ENCODE results near the gene KLHL11. TPM values are rescaled to one million over a fixed set of nuclear protein-coding genes. Genes with fewer than 3 reads are reported as not detected.

KLHL11 gene
- total and polyA plus RNA-seq, 2 donors (not counting 1 experiment from before 2014, with no cell fraction given), result 8.7 to 24.4 TPM

DNA sequence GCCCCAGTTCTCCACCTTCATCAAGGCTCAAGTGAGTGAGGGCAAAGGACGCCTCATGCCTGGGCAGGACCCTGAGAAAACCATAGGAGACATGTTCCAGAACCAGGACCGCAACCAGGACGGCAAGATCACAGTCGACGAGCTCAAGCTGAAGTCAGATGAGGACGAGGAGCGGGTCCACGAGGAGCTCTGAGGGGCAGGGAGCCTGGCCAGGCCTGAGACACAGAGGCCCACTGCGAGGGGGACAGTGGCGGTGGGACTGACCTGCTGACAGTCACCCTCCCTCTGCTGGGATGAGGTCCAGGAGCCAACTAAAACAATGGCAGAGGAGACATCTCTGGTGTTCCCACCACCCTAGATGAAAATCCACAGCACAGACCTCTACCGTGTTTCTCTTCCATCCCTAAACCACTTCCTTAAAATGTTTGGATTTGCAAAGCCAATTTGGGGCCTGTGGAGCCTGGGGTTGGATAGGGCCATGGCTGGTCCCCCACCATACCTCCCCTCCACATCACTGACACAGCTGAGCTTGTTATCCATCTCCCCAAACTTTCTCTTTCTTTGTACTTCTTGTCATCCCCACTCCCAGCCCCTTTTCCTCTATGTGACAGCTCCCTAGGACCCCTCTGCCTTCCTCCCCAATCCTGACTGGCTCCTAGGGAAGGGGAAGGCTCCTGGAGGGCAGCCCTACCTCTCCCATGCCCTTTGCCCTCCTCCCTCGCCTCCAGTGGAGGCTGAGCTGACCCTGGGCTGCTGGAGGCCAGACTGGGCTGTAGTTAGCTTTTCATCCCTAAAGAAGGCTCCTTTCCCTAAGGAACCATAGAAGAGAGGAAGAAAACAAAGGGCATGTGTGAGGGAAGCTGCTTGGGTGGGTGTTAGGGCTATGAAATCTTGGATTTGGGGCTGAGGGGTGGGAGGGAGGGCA, 42.7 kb downstream of the KLHL11 start:
- Histone ChIP-seq H3K36me3 (ENCODE audit: control insufficient read depth, insufficient read depth, low read length) (peaks cover 22% of the 10 kb centered on the region), H3K4me2 (ENCODE audit: extremely low read depth, insufficient read depth, low read length) (no peak overlapping the region), H2AFZ (ENCODE audit: low read length) (no peak overlapping the region), H4K20me1 (ENCODE audit: control insufficient read depth, extremely low read depth, insufficient read depth, low read length) (no peaks in the 10 kb centered on the region), H3K27ac (ENCODE audit: insufficient read depth, low read length) (no peak overlapping the region), H3K4me1 (ENCODE audit: control insufficient read depth, extremely low read depth, insufficient read depth, low read length) (no peaks in the 10 kb centered on the region), H3K27me3 (ENCODE audit: control insufficient read depth, insufficient read depth, low read length) (no peaks in the 10 kb centered on the region), H3K4me3 (replicated peaks in 1 of 4; ENCODE audit: control extremely low read depth in 1 of 4, insufficient read depth in 1 of 4, low read depth in 3 of 4, low read length in 4 of 4) (no peak overlapping the region), H3K9me3 (ENCODE audit: control insufficient read depth, insufficient read depth, low read depth, low read length) (no peaks in the 10 kb centered on the region), H3K79me2 (ENCODE audit: control insufficient read depth, insufficient read depth, low read length) (no peaks in the 10 kb centered on the region), H3K9ac (ENCODE audit: insufficient read depth, low read length) (no peak overlapping the region)
- TF ChIP-seq EZH2 (IDR thresholded peaks at IDR 0.05; ENCODE audit: low read length, missing control alignments), result no peak
- TF ChIP-seq, protein P1, sequence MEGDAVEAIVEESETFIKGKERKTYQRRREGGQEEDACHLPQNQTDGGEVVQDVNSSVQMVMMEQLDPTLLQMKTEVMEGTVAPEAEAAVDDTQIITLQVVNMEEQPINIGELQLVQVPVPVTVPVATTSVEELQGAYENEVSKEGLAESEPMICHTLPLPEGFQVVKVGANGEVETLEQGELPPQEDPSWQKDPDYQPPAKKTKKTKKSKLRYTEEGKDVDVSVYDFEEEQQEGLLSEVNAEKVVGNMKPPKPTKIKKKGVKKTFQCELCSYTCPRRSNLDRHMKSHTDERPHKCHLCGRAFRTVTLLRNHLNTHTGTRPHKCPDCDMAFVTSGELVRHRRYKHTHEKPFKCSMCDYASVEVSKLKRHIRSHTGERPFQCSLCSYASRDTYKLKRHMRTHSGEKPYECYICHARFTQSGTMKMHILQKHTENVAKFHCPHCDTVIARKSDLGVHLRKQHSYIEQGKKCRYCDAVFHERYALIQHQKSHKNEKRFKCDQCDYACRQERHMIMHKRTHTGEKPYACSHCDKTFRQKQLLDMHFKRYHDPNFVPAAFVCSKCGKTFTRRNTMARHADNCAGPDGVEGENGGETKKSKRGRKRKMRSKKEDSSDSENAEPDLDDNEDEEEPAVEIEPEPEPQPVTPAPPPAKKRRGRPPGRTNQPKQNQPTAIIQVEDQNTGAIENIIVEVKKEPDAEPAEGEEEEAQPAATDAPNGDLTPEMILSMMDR (conservative IDR thresholded peaks at IDR 0.05 in 1 of 2, IDR thresholded peaks at IDR 0.05 in 1 of 2; ENCODE audit: low read depth in 1 of 2, low read length in 2 of 2), result no peak
- no peak for DNase-seq (ENCODE audit: low read depth in 2 of 2)

DNA sequence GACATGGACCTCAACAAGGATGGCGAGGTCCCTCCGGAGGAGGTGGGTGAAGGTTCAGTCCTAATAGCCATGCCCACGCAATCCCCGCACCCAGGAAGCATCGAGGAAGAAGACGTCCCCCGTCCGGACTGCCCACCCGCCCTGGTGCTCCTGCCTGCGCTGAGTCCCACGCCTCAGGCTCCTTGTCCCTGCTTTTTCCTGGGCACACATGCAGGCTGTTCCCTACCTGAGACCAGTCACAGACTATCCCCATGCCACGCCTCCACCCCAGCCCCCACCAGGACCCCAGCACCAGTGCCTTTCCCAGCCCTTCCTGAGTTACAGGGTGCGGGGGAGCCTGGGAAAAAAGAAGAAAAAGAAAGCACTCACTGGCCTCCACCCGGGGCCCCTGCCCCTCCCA, 43.4 kb downstream of the KLHL11 start:
- no peak for DNase-seq (ENCODE audit: low read depth in 2 of 2)
- Histone ChIP-seq H3K4me3 (replicated peaks in 1 of 4; ENCODE audit: control extremely low read depth in 1 of 4, insufficient read depth in 1 of 4, low read depth in 3 of 4, low read length in 4 of 4) (no peak overlapping the region), H4K20me1 (ENCODE audit: control insufficient read depth, extremely low read depth, insufficient read depth, low read length) (no peaks in the 10 kb centered on the region), H3K9me3 (ENCODE audit: control insufficient read depth, insufficient read depth, low read depth, low read length) (no peaks in the 10 kb centered on the region), H2AFZ (ENCODE audit: low read length) (no peak overlapping the region), H3K4me2 (ENCODE audit: extremely low read depth, insufficient read depth, low read length) (no peak overlapping the region), H3K4me1 (ENCODE audit: control insufficient read depth, extremely low read depth, insufficient read depth, low read length) (no peaks in the 10 kb centered on the region), H3K79me2 (ENCODE audit: control insufficient read depth, insufficient read depth, low read length) (peaks cover 4% of the 10 kb centered on the region), H3K27ac (ENCODE audit: insufficient read depth, low read length) (no peak overlapping the region), H3K27me3 (ENCODE audit: control insufficient read depth, insufficient read depth, low read length) (no peaks in the 10 kb centered on the region), H3K36me3 (ENCODE audit: control insufficient read depth, insufficient read depth, low read length) (peaks cover 26% of the 10 kb centered on the region), H3K9ac (ENCODE audit: insufficient read depth, low read length) (no peak overlapping the region)
- TF ChIP-seq, protein P1 (conservative IDR thresholded peaks at IDR 0.05 in 1 of 2, IDR thresholded peaks at IDR 0.05 in 1 of 2; ENCODE audit: low read depth in 1 of 2, low read length in 2 of 2), result no peak
- no peak for TF ChIP-seq EZH2 (IDR thresholded peaks at IDR 0.05; ENCODE audit: low read length, missing control alignments)

DNA sequence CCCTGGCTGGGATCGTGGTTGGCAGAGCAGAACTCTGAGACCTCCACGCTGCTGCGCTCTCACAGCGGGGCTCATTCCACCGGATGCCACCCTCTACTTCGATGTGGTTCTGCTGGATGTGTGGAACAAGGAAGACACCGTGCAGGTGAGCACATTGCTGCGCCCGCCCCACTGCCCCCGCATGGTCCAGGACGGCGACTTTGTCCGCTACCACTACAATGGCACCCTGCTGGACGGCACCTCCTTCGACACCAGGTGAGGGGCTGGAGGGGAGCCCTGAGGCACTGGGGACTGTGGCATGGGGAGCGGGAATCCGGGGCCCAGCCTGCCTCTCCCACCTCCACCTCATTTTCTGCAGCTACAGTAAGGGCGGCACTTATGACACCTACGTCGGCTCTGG, 47.2 kb downstream of the KLHL11 start:
- H3K4me3 ChIP-seq (replicated peaks in 1 of 4; ENCODE audit: control extremely low read depth in 1 of 4, insufficient read depth in 1 of 4, low read depth in 3 of 4, low read length in 4 of 4), result no peak overlapping the region
- no peak for DNase-seq (ENCODE audit: low read depth in 2 of 2)
- no peaks in the 10 kb centered on the region for H4K20me1 ChIP-seq (ENCODE audit: control insufficient read depth, extremely low read depth, insufficient read depth, low read length)
- H3K9ac ChIP-seq (ENCODE audit: insufficient read depth, low read length), result no peak overlapping the region
- no peaks in the 10 kb centered on the region for H3K27me3 ChIP-seq (ENCODE audit: control insufficient read depth, insufficient read depth, low read length)
- no peak overlapping the region for H3K4me2 ChIP-seq (ENCODE audit: extremely low read depth, insufficient read depth, low read length)
- H3K27ac ChIP-seq (ENCODE audit: insufficient read depth, low read length), result no peak overlapping the region
- no peaks in the 10 kb centered on the region for H3K9me3 ChIP-seq (ENCODE audit: control insufficient read depth, insufficient read depth, low read depth, low read length)
- no peak for TF ChIP-seq EZH2 (IDR thresholded peaks at IDR 0.05; ENCODE audit: low read length, missing control alignments)
- TF ChIP-seq, protein P1 (conservative IDR thresholded peaks at IDR 0.05 in 1 of 2, IDR thresholded peaks at IDR 0.05 in 1 of 2; ENCODE audit: low read depth in 1 of 2, low read length in 2 of 2), result no peak
- H3K79me2 ChIP-seq (ENCODE audit: control insufficient read depth, insufficient read depth, low read length), result peaks cover 35% of the 10 kb centered on the region
- peaks cover 28% of the 10 kb centered on the region for H3K36me3 ChIP-seq (ENCODE audit: control insufficient read depth, insufficient read depth, low read length)
- no peak overlapping the region for H2AFZ ChIP-seq (ENCODE audit: low read length)
- H3K4me1 ChIP-seq (ENCODE audit: control insufficient read depth, extremely low read depth, insufficient read depth, low read length), result peaks cover 6% of the 10 kb centered on the region
